Fibroblast of lung (primary cell): ENCODE measurements around the gene NFIC. TPM values are rescaled to one million over a fixed set of nuclear protein-coding genes. Genes with fewer than 3 reads are reported as not detected.

Source experiments
- DNase-seq, 2 donors: peaks; one replicate each; pipeline versions ENCODE4 v3.0.0 to v3.0.0-alpha.2; 2010; ENCODE audit warnings: low read depth in 2 of 2
- H2AFZ ChIP-seq: 2 replicates; pipeline ENCODE4 v1.5.1; 2012; ENCODE audit warnings: low read length, control low read depth, inconsistent platforms
- H3K27ac ChIP-seq: 2 replicates; pipeline ENCODE4 v1.5.1; 2011; ENCODE audit warnings: low read length, control low read depth; ENCODE audit not compliant: insufficient read depth
- H3K27me3 ChIP-seq: 2 replicates; pipeline ENCODE4 v1.5.1; 2011; ENCODE audit warnings: mild to moderate bottlenecking, low read length; ENCODE audit not compliant: control insufficient read depth, insufficient read depth
- H3K36me3 ChIP-seq: 2 replicates; pipeline ENCODE4 v1.5.1; 2011; ENCODE audit warnings: low read length; ENCODE audit not compliant: control insufficient read depth, insufficient read depth
- H3K4me1 ChIP-seq: 2 replicates; pipeline ENCODE4 v1.5.1; 2011; ENCODE audit warnings: low read length; ENCODE audit not compliant: control insufficient read depth, insufficient read depth; ENCODE audit errors: extremely low read depth
- H3K4me2 ChIP-seq: 2 replicates; pipeline ENCODE4 v1.5.1; 2011; ENCODE audit warnings: low read length, control low read depth; ENCODE audit not compliant: insufficient read depth; ENCODE audit errors: extremely low read depth
- H3K4me3 ChIP-seq, 4 experiments: fragments of 200-600 bp in 1 of 4; sonication (generic) in 1 of 4; replicated peaks in 1 of 4; 2 replicates each; pipeline ENCODE4 v1.5.1; 2011 to 2016; ENCODE audit warnings: low read length in 4 of 4, low read depth in 3 of 4, mild to moderate bottlenecking in 3 of 4, control low read depth in 2 of 4, inconsistent platforms in 1 of 4, mixed read lengths in 1 of 4; ENCODE audit not compliant: insufficient read depth in 1 of 4; ENCODE audit errors: control extremely low read depth in 1 of 4
- H3K79me2 ChIP-seq: 2 replicates; pipeline ENCODE4 v1.5.1; 2012; ENCODE audit warnings: mild to moderate bottlenecking, low read length, inconsistent platforms; ENCODE audit not compliant: control insufficient read depth, insufficient read depth
- H3K9ac ChIP-seq: 2 replicates; pipeline ENCODE4 v1.5.1; 2011; ENCODE audit warnings: mild to moderate bottlenecking, low read length, control low read depth; ENCODE audit not compliant: insufficient read depth
- H3K9me3 ChIP-seq: 2 replicates; pipeline ENCODE4 v1.5.1; 2012; ENCODE audit warnings: low read depth, low read length; ENCODE audit not compliant: control insufficient read depth, insufficient read depth
- H4K20me1 ChIP-seq: 2 replicates; pipeline ENCODE4 v1.5.1; 2011; ENCODE audit warnings: low read length; ENCODE audit not compliant: control insufficient read depth, insufficient read depth; ENCODE audit errors: extremely low read depth
- EZH2 ChIP-seq: IDR thresholded peaks from 2 replicates; pipeline ENCODE4 v1.5.1; 2012; ENCODE audit warnings: low read length, control low read depth, mild to moderate bottlenecking; ENCODE audit errors: missing control alignments
- polyA plus RNA-seq, 2 donors: library from polyadenylated mRNA; depleted of rRNA in 1 of 2; stranded (reverse) in 1 of 2; unstranded in 1 of 2; fragments of >200 nt; gene quantifications; 2 replicates each; pipeline ENCODE4 v1.2.1, GENCODE V29; 2011 to 2012; ENCODE audit warnings: missing spikeins in 1 of 2
- total RNA-seq: library from RNA; depleted of rRNA; stranded (reverse); fragments of >200 nt; gene quantifications from 2 replicates; pipeline ENCODE4 v1.2.1, GENCODE V29; 2014
- TF ChIP-seq, protein P1 (sequence below), 2 donors: IDR thresholded peaks in 1 of 2; conservative IDR thresholded peaks in 1 of 2; 1 replicate in 1 of 2; 2 replicates in 1 of 2; pipeline ENCODE4 v1.5.1; 2011 to 2012; ENCODE audit warnings: low read length in 2 of 2, control low read depth in 1 of 2, inconsistent platforms in 1 of 2, low read depth in 1 of 2, mild to moderate bottlenecking in 1 of 2

The NFIC gene
- total and polyA plus RNA-seq, 2 donors (not counting 1 experiment from before 2014, with no cell fraction given) = 7.9 to 66.4 TPM

DNA sequence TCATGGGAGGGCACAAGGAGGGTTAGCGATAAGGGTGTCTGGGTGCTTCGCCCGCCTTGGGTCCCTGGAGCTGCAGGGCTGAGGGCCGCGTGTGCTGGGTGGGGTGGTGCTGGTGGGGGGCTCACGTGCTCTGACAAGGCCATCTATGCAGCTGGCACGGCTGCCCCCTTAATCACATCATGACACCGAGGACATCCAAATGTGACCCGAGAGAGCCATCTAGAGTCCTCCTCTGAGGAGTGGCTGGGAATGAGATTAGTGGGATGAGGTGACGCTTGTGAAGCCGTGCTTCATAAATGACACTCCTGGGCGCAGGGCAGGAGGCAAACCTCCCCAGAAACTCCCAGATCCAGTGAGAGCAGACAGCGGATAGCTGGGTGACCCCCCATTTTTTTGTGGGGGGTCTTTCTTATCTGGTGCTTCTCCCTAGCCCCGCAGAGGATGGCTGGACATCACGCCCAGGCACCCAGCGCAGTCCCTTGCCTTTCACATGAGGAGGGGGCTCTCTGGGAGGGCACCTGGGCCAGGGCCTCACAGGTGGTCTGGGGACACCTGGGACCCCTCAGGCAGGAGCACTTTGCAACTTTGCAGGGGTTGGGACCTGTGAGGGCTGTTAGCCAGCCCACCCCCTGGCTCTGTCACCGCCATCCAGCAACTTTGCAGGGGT, 146.3 kb downstream of the NFIC start:
- TF ChIP-seq, protein P1, sequence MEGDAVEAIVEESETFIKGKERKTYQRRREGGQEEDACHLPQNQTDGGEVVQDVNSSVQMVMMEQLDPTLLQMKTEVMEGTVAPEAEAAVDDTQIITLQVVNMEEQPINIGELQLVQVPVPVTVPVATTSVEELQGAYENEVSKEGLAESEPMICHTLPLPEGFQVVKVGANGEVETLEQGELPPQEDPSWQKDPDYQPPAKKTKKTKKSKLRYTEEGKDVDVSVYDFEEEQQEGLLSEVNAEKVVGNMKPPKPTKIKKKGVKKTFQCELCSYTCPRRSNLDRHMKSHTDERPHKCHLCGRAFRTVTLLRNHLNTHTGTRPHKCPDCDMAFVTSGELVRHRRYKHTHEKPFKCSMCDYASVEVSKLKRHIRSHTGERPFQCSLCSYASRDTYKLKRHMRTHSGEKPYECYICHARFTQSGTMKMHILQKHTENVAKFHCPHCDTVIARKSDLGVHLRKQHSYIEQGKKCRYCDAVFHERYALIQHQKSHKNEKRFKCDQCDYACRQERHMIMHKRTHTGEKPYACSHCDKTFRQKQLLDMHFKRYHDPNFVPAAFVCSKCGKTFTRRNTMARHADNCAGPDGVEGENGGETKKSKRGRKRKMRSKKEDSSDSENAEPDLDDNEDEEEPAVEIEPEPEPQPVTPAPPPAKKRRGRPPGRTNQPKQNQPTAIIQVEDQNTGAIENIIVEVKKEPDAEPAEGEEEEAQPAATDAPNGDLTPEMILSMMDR (conservative IDR thresholded peaks at IDR 0.05 in 1 of 2, IDR thresholded peaks at IDR 0.05 in 1 of 2; ENCODE audit: low read depth in 1 of 2, low read length in 2 of 2) = no peak
- TF ChIP-seq EZH2 = no peak
- Histone ChIP-seq H3K4me3 (no peak overlapping the region), H3K9me3 (no peaks in the 10 kb centered on the region), H2AFZ (no peak overlapping the region), H3K79me2 (peaks cover 92% of the 10 kb centered on the region), H3K36me3 (peaks cover 17% of the 10 kb centered on the region), H4K20me1 (no peaks in the 10 kb centered on the region), H3K27ac (no peak overlapping the region), H3K4me1 (peaks cover 18% of the 10 kb centered on the region), H3K4me2 (no peak overlapping the region), H3K27me3 (no peaks in the 10 kb centered on the region), H3K9ac (no peak overlapping the region)
- no peak for DNase-seq

DNA sequence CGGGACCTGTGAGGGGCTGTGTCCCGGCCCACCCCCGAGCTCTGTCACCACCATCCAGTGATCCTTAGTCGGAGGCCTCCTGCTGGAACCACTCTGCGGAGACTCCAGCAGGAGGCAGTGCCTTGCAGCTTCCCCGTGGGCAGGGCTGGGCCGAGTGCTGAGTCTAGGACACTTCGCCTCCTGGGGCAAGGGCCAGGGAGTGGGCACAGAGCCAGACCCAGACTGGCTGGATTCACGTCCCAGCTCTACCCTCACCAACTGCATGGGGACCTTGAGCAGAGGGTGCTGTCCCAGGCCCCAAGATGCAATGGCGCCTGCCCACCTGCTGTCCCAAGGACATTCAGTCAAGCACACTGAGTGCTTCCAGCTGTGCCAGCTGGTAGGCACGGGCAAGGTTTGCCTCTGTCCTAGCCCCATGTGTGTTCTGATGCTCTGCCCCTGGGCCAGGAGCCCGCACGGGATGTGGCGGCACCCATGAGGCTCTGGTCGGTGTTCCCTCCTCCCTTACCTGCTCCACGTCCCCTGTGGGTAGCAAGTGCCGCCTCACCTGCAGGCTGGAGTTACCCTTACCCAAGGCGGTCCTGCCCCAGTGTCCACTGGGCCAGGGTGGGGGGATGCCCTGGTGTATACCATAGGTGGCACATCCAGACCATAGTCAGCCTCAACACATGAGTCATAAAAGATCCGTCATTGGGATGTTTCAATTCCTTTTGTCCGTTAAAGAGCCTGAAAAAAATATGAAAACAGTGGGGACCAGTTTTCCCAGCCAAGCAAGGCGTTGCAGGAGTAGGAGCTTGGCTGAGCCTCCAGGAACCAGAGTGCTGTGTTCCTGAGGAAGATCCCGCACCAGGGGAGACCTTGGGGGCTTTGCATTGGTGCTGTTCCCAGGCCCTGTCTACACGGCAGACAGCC, 147.1 kb downstream of the NFIC start:
- no peak overlapping the region for H3K9ac ChIP-seq
- no peak overlapping the region for H2AFZ ChIP-seq
- H3K4me2 ChIP-seq = no peak overlapping the region
- H3K79me2 ChIP-seq = peaks cover 89% of the 10 kb centered on the region
- no peak for TF ChIP-seq EZH2
- TF ChIP-seq, protein P1 (conservative IDR thresholded peaks at IDR 0.05 in 1 of 2, IDR thresholded peaks at IDR 0.05 in 1 of 2; ENCODE audit: low read depth in 1 of 2, low read length in 2 of 2) = no peak
- no peak overlapping the region for H3K27ac ChIP-seq
- H4K20me1 ChIP-seq = no peaks in the 10 kb centered on the region
- H3K4me1 ChIP-seq = peaks cover 18% of the 10 kb centered on the region
- peaks cover 17% of the 10 kb centered on the region for H3K36me3 ChIP-seq
- H3K9me3 ChIP-seq = no peaks in the 10 kb centered on the region
- DNase-seq = no peak
- no peaks in the 10 kb centered on the region for H3K27me3 ChIP-seq
- no peak overlapping the region for H3K4me3 ChIP-seq

DNA sequence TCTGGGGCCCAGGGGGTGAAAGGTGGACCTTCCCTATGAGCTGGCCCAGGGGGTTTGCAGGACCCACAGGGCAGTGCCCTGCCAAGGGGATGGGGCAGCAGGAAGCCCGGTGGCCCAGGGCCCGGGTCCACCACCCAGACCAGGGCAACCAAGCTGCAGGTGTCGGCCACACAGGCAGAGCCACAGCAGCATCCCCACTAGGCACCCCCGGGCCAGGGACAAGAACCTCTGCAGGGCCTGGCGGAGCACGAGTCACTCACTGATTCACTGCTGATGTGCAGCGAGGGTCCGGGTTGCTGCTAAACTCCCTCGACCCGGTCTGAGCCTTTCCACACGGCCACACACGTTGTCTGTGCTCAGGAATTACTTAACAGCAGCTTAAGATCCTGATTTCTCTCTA, 148.5 kb downstream of the NFIC start:
- no peak for DNase-seq
- Histone ChIP-seq H2AFZ (no peak overlapping the region), H3K4me2 (no peak overlapping the region), H3K79me2 (peaks cover 89% of the 10 kb centered on the region), H3K9ac (no peak overlapping the region), H3K4me3 (no peak overlapping the region), H4K20me1 (no peaks in the 10 kb centered on the region), H3K27ac (no peak overlapping the region), H3K9me3 (no peaks in the 10 kb centered on the region), H3K36me3 (peaks cover 13% of the 10 kb centered on the region), H3K27me3 (no peaks in the 10 kb centered on the region), H3K4me1 (peaks cover 18% of the 10 kb centered on the region)
- TF ChIP-seq EZH2 = no peak
- TF ChIP-seq, protein P1 (conservative IDR thresholded peaks at IDR 0.05 in 1 of 2, IDR thresholded peaks at IDR 0.05 in 1 of 2; ENCODE audit: low read depth in 1 of 2, low read length in 2 of 2) = no peak
